8988T (cell line): Measurements from ENCODE around the gene HRK.

ENCODE experiments used
- DNase-seq: peaks from one replicate; pipeline ENCODE4 v3.0.0; 2011

Gene HRK

GRCh38 chr12:116881325-116881876 is at the start of gene HRK:
TSS of gene HRK (minus strand) at chr12:116881441. CDS start at chr12:116881307, 134 bp downstream.
- DNase-seq = peak; percentile 52

DNA sequence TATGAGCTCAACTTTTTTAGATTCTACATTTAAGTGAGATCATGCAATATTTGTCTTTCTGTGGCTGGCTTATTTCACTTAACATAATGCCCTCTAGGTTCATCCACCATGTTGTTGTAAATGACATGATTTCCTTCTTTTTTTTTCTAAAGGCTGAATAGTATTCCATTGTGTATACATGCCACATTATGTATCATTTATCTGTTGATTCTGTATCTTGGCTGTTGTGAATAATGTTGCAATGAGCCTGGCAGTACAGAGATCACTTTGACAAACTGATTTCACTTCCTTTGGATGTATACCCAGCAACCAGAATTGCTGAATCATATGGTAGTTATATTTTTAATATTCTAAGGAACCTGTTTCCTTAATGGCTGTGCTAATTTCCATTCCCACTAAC is 48.6 kb upstream of the HRK start:
- no peak for DNase-seq

GRCh38 chr12:116928504-116928903 is 47.3 kb upstream of the HRK start:
- no peak for DNase-seq

DNA sequence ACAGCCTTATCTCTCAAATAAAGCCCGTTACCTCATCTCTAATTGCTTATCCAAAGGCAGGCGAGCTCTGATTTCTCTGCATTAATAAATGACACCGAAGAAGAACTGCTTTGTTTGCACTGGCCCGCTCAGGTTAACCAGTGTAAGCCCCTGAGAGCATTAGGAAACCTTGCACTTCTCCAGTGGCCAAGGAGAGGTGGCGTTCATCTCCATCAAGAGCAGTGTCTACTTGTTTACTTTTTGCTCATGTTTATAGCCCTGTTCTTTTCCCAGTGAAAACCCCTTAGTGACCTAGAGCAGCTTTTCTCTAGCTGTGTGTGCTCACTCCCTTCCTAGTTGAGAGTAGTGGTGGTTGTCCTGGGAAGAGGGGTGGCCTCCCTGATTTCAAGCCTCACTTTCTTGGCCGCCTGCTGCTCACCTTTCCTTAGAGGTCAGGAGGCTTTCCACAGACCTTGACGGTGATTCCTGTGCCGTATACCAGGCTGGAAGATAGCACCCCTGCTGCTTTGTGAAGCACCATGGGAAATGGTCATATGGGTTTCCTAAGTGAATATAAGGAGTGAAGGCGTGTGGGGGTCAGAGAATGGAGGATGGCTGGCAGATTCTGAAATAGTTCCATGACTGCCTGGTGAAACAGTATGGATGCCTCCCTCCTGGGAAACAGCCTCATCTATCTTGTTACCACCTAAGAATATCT is 46.2 kb upstream of the HRK start:
- DNase-seq = no peak

DNA sequence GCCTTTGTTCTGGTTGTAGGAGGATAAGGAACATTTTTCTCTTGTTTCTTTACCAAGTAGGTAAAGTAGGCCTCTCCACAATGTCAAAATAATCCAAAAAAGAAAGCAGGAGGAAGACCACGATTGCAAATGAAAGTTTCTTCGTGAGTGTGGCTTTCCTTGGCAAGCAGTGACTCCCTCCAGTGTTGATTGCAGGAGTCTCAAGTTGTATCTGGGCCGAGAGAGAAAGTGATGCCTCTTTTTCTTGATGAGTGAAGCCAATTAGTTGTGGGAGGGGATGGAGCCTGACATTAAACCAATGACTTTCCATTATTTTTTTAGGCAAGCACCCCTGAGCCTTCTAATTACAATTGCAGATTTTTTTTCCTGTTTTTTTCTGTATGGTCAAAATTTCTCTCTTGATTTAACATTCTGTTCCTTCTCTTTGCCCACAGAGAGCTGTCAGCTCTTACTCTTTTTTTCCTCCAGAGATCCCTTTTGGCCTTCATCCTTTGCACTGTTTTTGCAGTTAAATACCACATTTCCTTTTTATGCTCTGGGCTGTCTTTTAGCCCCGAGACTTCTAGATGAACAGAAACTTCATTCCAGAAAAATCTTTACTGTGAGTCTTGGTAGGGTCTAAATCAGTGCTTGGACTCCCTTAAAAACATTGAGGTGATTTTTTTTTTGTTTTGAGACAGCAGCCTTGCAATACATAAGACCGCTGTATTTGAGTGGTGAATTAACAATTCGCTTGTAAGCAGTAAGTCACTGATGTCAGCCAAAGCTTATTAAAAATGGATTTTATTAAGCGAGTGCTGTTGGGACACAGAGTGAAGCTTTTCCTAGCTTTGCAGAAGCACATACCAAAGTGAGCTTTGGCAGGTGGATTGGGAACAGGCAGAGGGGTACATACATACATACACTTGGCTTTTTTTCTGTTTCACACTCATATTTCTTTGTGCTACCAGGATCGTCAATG is 45.3 kb upstream of the HRK start:
- no peak for DNase-seq

DNA sequence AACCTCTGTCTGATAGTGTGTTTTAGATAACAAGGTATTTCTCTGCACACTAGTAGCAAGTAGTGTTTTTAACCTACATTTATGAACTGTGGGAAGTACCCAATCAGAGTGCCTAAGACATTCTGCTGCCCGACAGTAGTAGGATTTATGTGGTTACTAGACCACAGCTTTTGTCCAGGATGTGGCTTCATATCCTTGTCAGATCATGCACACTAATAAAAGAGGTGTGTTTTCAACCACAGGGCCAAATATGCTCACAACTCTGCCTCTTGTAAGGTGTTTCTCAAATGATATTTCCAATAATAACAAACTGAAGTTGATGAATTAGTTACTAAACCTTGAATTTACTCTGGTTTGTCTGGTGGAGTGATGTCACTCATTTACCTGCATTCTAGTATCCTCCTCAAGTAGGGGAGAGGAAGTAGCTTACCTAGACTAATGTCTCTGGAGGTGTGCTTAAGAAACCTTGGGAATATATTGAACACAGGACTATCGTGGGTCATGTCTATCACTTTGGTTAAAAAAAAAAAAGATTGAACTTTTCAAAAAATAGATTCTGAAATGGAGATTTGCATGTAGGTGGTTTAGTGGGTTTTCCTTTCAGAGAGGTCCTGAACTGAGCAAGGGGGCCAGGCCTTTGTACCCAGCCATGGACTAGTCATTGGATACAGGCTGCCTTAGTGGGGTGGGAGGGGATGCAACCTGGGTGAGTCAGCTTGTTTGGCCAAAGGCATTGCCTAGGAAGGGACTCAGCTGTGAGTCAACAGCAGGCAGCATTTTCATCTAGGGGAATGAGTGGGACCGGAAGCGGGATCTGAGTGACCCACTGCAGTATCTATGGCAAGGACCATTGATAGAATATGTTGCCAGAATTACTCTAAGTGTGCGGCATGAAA is 43.6 kb upstream of the HRK start:
- peak; percentile 37 for DNase-seq

- no peak for DNase-seq
Observed at GRCh38 chr12:116922194-116922897, 41.1 kb upstream of the HRK start.

GRCh38 chr12:116920939-116921338 is 39.7 kb upstream of the HRK start:
- DNase-seq = no peak

DNA sequence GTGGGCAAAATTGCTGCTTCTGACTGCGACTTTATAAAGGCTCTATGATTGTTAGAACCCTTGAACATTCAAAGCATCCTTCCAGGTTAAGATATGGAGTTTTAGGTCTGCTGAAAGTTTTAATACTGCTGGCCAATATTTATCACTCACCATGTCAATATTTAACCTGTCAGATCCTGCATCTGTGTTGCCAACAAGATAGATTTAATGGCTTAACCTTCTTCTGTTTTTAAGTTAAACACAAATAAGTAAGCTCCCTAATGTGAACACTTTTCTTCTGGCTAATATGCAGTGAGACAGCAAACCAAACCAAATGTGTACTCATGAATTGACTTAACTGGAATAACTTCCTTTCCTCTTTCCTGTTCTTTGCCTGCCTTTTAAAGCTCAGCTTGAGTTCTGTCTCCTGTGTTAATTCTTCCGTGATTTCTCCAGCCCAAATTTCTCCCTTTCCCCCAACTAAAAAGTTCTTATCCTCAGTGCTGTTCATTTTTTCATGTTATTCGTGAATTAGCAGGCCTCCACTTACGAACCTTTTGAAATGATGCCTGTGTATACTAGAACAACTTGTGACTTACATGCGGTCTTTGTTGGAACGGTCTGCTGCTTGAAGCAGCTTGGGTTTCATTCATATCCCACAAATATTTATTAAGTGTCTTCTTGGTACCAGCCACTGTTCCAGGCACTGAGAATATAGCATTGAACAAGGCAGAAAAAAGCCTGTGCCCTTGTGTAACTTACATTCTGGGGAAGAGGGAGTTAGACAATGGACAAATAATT is 38.7 kb upstream of the HRK start:
- DNase-seq = no peak

DNA sequence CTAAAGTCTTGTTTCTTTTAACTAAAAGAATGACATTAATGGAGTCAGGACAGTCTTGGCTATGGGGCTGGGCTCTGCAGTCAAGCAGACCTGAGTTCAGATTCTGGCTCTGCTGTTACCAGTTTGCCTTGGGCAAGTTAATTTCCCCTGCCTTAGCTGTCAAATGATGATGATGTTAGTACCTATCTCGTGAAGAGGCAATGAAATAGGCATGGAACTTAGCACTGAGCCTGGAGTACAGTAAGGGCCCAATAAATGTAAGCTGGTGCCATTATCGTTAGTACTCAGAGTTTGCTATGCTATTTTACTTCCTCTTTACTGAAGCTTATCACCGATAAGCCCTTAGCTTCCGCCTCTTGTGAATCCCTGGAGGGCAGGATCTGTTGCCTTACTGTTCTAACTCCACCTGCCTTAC is 38.0 kb upstream of the HRK start:
- no peak for DNase-seq

GRCh38 chr12:116918464-116918863 is 37.2 kb upstream of the HRK start:
- DNase-seq = no peak

DNA sequence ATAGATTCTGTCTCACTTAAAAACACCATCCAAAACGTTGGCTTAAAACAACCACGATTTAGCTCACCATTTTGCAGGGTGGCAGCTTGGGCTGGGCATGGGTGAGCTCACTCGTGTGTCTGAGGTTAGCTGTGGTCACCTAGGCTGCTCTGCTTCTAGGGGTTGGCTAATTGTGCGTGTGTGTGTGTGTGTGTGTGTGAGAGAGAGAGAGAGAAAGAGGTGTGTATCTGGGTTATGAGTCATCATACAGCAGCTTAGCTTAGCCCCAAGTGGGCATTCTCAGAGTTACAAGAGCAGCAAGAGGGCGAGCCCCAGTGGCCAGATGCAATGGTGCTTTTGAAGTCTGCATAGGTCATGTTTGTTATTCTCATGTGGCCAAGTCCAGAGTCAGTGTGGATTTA is 35.5 kb upstream of the HRK start:
- DNase-seq = peak; percentile 47

DNA sequence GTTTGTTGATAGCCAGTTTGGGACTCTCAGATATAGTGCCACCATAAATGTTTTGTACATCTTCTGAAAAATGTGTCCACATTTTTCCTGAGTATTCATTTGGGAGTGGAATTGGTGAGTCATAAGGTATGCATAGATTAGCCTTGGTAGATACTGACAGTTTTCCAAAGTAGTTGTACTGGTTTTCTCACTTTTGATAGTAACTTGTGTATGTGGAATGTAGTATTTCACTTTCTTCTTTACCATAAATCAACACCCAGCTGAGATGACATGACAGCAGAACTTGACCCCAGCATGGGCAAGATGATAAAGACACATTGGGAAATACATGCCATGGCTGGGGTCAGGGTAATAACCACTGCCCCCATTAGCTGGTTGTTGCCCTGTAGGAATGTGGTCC is 34.9 kb upstream of the HRK start:
- DNase-seq = no peak

DNA sequence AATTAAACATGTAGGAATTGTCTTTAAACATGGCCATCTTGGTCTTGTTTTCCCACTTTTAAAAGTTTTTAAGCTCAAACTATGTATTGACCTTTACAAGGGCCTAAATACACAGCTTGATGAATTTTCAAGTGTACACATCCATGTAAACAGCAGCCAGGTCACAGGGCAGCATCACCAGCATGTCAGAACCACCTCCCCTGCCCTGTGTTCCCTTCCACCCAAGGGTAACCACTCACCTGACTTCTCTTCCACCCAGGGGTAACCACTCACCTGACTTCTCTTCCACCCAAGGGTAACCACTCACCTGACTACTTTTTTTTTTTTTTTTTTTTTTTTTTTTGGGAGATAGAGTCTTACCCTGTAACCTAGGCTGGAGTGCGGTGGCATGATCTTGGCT is 34.1 kb upstream of the HRK start:
- no peak for DNase-seq

DNA sequence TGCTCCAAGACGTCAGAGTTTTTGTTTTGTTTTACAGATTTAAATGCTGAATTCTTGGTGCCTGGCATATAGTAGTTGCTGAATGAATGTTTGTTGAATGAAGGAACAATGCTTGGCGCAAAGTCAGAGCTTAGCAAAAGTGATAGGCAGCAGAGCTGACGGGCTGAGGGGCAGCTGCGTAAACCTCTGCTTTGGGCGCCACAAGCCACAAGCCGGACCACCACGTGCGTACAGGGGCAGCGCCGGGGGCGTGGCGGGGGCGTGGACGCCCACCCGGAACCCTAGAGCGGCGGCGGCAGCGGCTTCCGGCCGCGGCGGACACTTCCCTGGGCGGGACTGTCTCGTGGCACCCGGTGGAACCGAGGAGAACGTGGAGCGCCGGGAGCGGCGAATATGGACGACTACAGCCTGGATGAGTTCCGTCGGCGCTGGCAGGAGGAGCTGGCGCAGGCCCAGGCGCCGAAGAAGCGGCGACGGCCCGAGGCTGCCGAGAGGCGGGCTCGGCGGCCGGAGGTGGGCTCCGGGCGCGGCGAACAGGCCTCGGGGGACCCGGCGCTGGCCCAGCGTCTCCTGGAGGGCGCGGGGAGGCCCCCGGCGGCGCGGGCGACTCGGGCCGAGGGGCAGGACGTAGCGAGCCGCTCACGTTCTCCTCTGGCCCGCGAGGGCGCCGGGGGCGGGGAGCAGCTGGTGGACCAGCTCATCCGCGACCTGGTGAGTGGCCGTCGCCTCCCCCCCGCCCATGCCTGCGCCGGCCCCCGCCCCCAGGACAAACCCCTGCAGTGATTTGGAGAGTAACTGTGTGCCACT is 29.6 kb upstream of the HRK start, which contains the start of gene FBXW8:
TSS of gene FBXW8 (plus strand) at position 306 of the 807 bp plus-strand sequence. CDS start at position 394, 88 bp downstream.
- DNase-seq = peak; percentile 78

DNA sequence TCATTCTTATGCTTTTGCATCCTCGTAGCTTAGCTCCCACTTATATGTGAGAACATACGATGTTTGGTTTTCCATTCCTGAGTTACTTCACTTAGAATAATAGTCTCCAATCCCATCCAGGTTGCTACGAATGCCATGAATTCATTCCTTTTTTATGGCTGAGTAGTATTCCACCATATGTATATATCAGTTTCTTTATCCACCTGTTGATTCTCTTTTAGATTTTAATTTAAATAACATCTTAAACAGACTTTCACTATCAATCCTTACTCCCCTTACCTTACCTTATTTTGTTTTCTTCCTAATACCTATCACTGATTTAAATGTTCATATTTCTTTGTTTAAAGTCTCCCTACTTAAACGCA is 29.0 kb upstream of the HRK start:
- DNase-seq = no peak

GRCh38 chr12:116906285-116906684 is 25.0 kb upstream of the HRK start:
- no peak for DNase-seq

GRCh38 chr12:116903818-116904217 is 22.6 kb upstream of the HRK start:
- DNase-seq = no peak

DNA sequence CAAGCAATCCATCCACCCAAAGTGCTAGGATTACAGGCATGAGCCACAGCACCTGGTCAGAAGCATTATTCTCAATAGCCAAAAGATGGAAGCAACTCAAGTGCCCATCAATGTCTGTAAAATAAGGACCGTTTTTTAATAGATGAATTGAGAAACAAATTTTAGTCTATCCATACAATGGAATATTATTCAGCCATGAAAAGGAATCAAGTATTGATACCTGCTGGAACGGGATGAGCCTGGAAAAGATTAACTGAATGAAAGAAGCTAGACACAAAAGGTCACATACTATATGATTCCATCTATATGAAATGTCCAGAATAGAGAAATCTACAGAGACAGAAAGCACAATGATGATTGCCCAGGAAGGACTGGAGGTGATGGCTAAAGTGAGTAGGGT is 20.4 kb upstream of the HRK start:
- DNase-seq = no peak

DNA sequence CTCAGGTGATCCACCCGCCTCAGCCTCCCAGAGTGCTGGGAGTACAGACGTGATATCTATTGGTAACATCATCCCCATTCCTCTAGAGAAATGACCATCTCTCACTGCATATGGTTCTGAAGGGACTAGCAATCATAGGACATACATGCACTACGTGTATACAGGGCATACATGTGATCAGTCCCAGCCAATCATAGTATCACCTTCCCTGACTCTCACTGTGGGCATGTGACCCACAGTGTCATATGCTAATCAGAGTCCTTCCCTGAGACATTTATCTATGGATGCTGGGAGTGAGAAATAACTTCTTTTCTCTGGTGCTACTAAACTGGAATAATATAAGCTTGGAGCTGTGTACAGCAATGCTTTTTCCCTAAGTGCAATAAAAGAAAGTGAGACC is 17.4 kb upstream of the HRK start:
- no peak for DNase-seq
